Common myeloid progenitor, CD34-positive (primary cell): ENCODE results near the gene CNKSR3.

Experiments used
- CTCF ChIA-PET: fragments of 350-600 bp; sonication (Branson Sonifier 250); formaldehyde crosslinking; loops from one replicate; lab custom pipeline; 2021; ENCODE audit warnings: antibody characterized with exemption; lab: Charles Lee
- POLR2A ChIA-PET: fragments of 350-600 bp; sonication (Branson Sonifier 250); formaldehyde crosslinking; loops from one replicate; lab custom pipeline; 2021; ENCODE audit warnings: antibody characterized with exemption; lab: Charles Lee
- DNase-seq, 3 donors: peaks; one replicate each; pipeline versions ENCODE4 v3.0.0 to v3.0.0-alpha.2; 2013
- H3K27ac ChIP-seq, 2 experiments: 1 replicate in 1 of 2; 2 replicates in 1 of 2; pipeline ENCODE4 v1.7.0; 2013; ENCODE audit warnings: inconsistent platforms in 2 of 2, low read length in 2 of 2, mild to moderate bottlenecking in 2 of 2, low read depth in 1 of 2, moderate library complexity in 1 of 2; ENCODE audit not compliant: severe bottlenecking in 2 of 2, insufficient read depth in 1 of 2, poor library complexity in 1 of 2
- H3K27me3 ChIP-seq, 5 experiments: replicated peaks in 2 of 5; 1 replicate in 3 of 5; 2 replicates in 2 of 5; pipeline versions ENCODE4 v1.6.1 to v1.7.0; 2013; ENCODE audit warnings: low read length in 4 of 5, mild to moderate bottlenecking in 2 of 5, moderate library complexity in 2 of 5, inconsistent platforms in 1 of 5; ENCODE audit not compliant: insufficient read depth in 5 of 5, control insufficient read depth in 4 of 5
- H3K36me3 ChIP-seq, 4 experiments: 1 replicate in 2 of 4; 2 replicates in 2 of 4; pipeline versions ENCODE4 v1.6.1 to v1.7.0; 2013; ENCODE audit warnings: low read length in 3 of 4, control low read depth in 1 of 4, mild to moderate bottlenecking in 1 of 4; ENCODE audit not compliant: control insufficient read depth in 4 of 4, insufficient read depth in 4 of 4
- H3K4me1 ChIP-seq, 4 experiments: 1 replicate in 3 of 4; 2 replicates in 1 of 4; pipeline versions ENCODE4 v1.6.1 to v1.7.1; 2013; ENCODE audit warnings: low read length in 3 of 4, mild to moderate bottlenecking in 3 of 4, control low read depth in 1 of 4, inconsistent platforms in 1 of 4, moderate library complexity in 1 of 4; ENCODE audit not compliant: control insufficient read depth in 4 of 4, insufficient read depth in 4 of 4; ENCODE audit errors: control extremely low read depth in 1 of 4
- H3K4me3 ChIP-seq, 7 experiments: 1 replicate in 4 of 7; 2 replicates in 3 of 7; pipeline versions ENCODE4 v1.5.1 to v1.7.0; 2013; ENCODE audit warnings: mild to moderate bottlenecking in 7 of 7, low read length in 6 of 7, moderate library complexity in 6 of 7, inconsistent platforms in 2 of 7, low read depth in 2 of 7, control low read depth in 1 of 7; ENCODE audit not compliant: insufficient read depth in 4 of 7, control insufficient read depth in 1 of 7; ENCODE audit errors: extremely low read depth in 1 of 7
- H3K9me3 ChIP-seq, 5 experiments: 1 replicate in 4 of 5; 2 replicates in 1 of 5; pipeline versions ENCODE4 v1.6.1 to v1.7.1; 2013; ENCODE audit warnings: low read length in 4 of 5, mild to moderate bottlenecking in 2 of 5, inconsistent platforms in 1 of 5, low read depth in 1 of 5, moderate library complexity in 1 of 5; ENCODE audit not compliant: control insufficient read depth in 4 of 5, insufficient read depth in 2 of 5; ENCODE audit errors: control extremely low read depth in 1 of 5
- WGBS: methylation state at CpG from one replicate; pipeline ENCODE4 v1.1.5; 2013; ENCODE audit not compliant: insufficient coverage; 5-methylcytosine and 5-hydroxymethylcytosine counted together

The CNKSR3 gene

GRCh38 chr6:154474648-154475428, 35.6 kb downstream of the CNKSR3 start:
- WGBS: 92% methylated on average over 6 of the region's 12 CpGs
- no peak overlapping the region for H3K4me3 ChIP-seq

GRCh38 chr6:154473324-154473723, 37.2 kb downstream of the CNKSR3 start:
- Histone ChIP-seq H3K9me3 (peaks cover 0 to 6% (median 0%) of the 10 kb centered on the region in 5 experiments), H3K27ac (no peak overlapping the region), H3K27me3 (no peaks in the 10 kb centered on the region), H3K36me3 (no peaks in the 10 kb centered on the region), H3K4me3 (no peak overlapping the region), H3K4me1 (peaks cover 0 to 10% (median 6%) of the 10 kb centered on the region in 4 experiments)
- ChIA-PET CTCF (interaction anchor here (1.0 to 1.9 kb wide), 2 partner anchors 11 to 12 kb away, joined by 3 to 5 read pairs; no protein-coding TSS in a partner anchor), POLR2A (interaction anchor here (0.5 kb wide), 1 partner anchor 18 kb away, joined by 6 read pairs; no protein-coding TSS in a partner anchor)
- DNase-seq: no peak
- 95% methylated on average over 7 of the region's 9 CpGs for WGBS

More at GRCh38 chr6:154474648-154475428, 35.6 kb downstream of the CNKSR3 start:
- ChIA-PET CTCF (interaction anchor here (0.6 to 1.0 kb wide), 3 partner anchors 9 to 23 kb away, joined by 3 read pairs; no protein-coding TSS in a partner anchor), POLR2A (interaction anchor here (0.5 kb wide), 1 partner anchor 10 kb away, joined by 9 read pairs; no protein-coding TSS in a partner anchor)
- no peaks in the 10 kb centered on the region for H3K36me3 ChIP-seq
- H3K4me1 ChIP-seq: peaks cover 0 to 15% (median 9%) of the 10 kb centered on the region in 4 experiments
- H3K27ac ChIP-seq: no peak overlapping the region
- DNase-seq: no peak
- H3K9me3 ChIP-seq: peaks cover 0 to 6% (median 0%) of the 10 kb centered on the region in 5 experiments
- H3K27me3 ChIP-seq: no peaks in the 10 kb centered on the region

GRCh38 chr6:154471609-154472362, 38.7 kb downstream of the CNKSR3 start:
- no peaks in the 10 kb centered on the region for H3K36me3 ChIP-seq
- 98% methylated on average over 4 of the region's 6 CpGs for WGBS
- peaks cover 0 to 6% (median 0%) of the 10 kb centered on the region in 5 experiments for H3K9me3 ChIP-seq
- no peak for DNase-seq
- CTCF ChIA-PET: interaction anchor here (1.0 to 1.9 kb wide), 3 partner anchors 13 to 29 kb away, joined by 4 to 5 read pairs (median 4); no protein-coding TSS in a partner anchor
- H3K4me1 ChIP-seq: peaks cover 0 to 2% (median 1%) of the 10 kb centered on the region in 4 experiments
- no peak overlapping the region for H3K4me3 ChIP-seq
- no peak overlapping the region for H3K27ac ChIP-seq
- POLR2A ChIA-PET: no interaction called here
- H3K27me3 ChIP-seq: no peaks in the 10 kb centered on the region

- Histone ChIP-seq H3K9me3 (peaks cover 0 to 6% (median 0%) of the 10 kb centered on the region in 5 experiments), H3K4me1 (peaks cover 0 to 2% (median 1%) of the 10 kb centered on the region in 4 experiments), H3K36me3 (no peaks in the 10 kb centered on the region), H3K27ac (no peak overlapping the region), H3K4me3 (no peak overlapping the region), H3K27me3 (no peaks in the 10 kb centered on the region)
- 100% methylated on average over 2 of the region's 4 CpGs for WGBS
- ChIA-PET POLR2A (no interaction called here), CTCF (no interaction called here)
- no peak for DNase-seq
Observed at GRCh38 chr6:154469306-154469935, 41.1 kb downstream of the CNKSR3 start.

- ChIA-PET CTCF (no interaction called here), POLR2A (interaction anchor here (0.6 kb wide), 1 partner anchor 14 kb away, joined by 3 read pairs; no protein-coding TSS in a partner anchor)
- Histone ChIP-seq H3K27me3 (no peaks in the 10 kb centered on the region), H3K4me3 (no peak overlapping the region), H3K9me3 (peaks cover 0 to 6% (median 0%) of the 10 kb centered on the region in 5 experiments), H3K27ac (no peak overlapping the region), H3K4me1 (peaks cover 0 to 2% (median 1%) of the 10 kb centered on the region in 4 experiments), H3K36me3 (no peaks in the 10 kb centered on the region)
- no CpG with 5 or more reads among the region's 3 CpGs for WGBS
- DNase-seq: no peak
Observed at GRCh38 chr6:154468760-154469159, 41.7 kb downstream of the CNKSR3 start.

- H3K9me3 ChIP-seq: peaks cover 0 to 6% (median 0%) of the 10 kb centered on the region in 5 experiments
Observed at GRCh38 chr6:154466971-154467679, 43.4 kb downstream of the CNKSR3 start.

More at GRCh38 chr6:154466971-154467679, 43.4 kb downstream of the CNKSR3 start:
- Histone ChIP-seq H3K4me1 (peaks cover 0 to 7% (median 2%) of the 10 kb centered on the region in 4 experiments), H3K4me3 (no peak overlapping the region), H3K27me3 (no peaks in the 10 kb centered on the region), H3K36me3 (no peaks in the 10 kb centered on the region), H3K27ac (no peak overlapping the region)
- POLR2A ChIA-PET: no interaction called here
- CTCF ChIA-PET: no interaction called here
- DNase-seq: no peak
- WGBS: 65% methylated on average over 6 of the region's 9 CpGs
